Measurements from ENCODE around the gene PTH1R.

Gene PTH1R

DNA sequence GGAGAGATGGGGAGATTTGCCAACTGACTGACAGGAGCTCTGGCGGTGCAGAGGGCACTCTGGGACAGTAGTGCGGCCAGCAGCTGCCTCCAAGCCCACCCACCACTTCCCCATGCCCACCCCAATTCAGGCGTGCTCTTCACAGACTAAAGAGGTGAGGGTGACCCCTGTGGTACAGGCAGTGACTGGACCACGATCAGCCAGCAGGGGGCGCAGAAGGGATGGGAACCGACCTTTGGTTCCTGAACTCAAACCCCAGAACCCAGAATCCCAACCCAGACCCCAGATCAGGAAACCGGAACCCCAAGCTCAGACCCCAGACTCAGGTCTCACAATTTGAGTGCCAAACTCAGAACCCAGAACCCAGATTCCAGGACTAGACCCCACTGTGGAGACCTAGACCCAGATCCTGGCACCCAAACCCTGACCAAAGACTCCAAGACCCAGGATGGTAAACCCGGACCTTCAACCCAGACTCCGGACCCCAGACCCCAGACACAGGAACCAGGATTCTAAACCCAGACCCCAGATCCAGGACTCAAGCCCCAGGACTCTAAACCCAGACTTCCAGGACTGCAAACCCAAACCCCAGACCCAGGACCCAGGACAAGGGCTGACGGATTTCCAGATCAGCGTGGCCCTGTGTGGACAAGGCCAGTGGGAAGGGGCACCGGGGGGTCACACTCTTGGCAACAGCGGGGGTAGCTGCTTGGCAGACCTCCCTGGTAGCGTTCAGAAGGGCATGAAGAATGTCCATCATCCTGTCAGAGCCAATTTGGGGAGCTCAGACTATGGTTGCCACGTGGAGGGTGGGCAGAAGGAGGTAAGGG is 10.6 kb upstream of the PTH1R start:
- peak in 1 of 2 experiments; percentile 57 for DNase-seq (ENCODE audit: low read depth in 1 of 2, low spot score in 1 of 2)
- TF ChIP-seq GABPA (IDR thresholded peaks at IDR 0.05; ENCODE audit: low read depth) = no peak
- TF ChIP-seq, protein P1, sequence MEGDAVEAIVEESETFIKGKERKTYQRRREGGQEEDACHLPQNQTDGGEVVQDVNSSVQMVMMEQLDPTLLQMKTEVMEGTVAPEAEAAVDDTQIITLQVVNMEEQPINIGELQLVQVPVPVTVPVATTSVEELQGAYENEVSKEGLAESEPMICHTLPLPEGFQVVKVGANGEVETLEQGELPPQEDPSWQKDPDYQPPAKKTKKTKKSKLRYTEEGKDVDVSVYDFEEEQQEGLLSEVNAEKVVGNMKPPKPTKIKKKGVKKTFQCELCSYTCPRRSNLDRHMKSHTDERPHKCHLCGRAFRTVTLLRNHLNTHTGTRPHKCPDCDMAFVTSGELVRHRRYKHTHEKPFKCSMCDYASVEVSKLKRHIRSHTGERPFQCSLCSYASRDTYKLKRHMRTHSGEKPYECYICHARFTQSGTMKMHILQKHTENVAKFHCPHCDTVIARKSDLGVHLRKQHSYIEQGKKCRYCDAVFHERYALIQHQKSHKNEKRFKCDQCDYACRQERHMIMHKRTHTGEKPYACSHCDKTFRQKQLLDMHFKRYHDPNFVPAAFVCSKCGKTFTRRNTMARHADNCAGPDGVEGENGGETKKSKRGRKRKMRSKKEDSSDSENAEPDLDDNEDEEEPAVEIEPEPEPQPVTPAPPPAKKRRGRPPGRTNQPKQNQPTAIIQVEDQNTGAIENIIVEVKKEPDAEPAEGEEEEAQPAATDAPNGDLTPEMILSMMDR (IDR thresholded peaks at IDR 0.05; ENCODE audit: insufficient read depth, low read length) = peak; percentile 85
- Histone ChIP-seq H3K27ac (replicated peaks) (no peak overlapping the region), H3K27me3 (ENCODE audit: insufficient read depth, poor library complexity, severe bottlenecking) (no peaks in the 10 kb centered on the region), H3K4me3 (replicated peaks; ENCODE audit: insufficient read depth, low read length) (no peak overlapping the region)

GRCh38 chr3:46867550-46867898 is 10.0 kb upstream of the PTH1R start:
- no peak overlapping the region for H3K27ac ChIP-seq (replicated peaks)
- TF ChIP-seq, protein P1 (IDR thresholded peaks at IDR 0.05; ENCODE audit: insufficient read depth, low read length) = no peak
- TF ChIP-seq REST (IDR thresholded peaks at IDR 0.05; ENCODE audit: insufficient replicate concordance, low read depth) = no peak
- no peak for TF ChIP-seq POLR2AphosphoS5 (IDR thresholded peaks at IDR 0.05; ENCODE audit: low read depth)
- TF ChIP-seq SPI1 (IDR thresholded peaks at IDR 0.05; ENCODE audit: borderline replicate concordance, low read depth) = no peak
- TF ChIP-seq GABPA (IDR thresholded peaks at IDR 0.05; ENCODE audit: low read depth) = no peak
- no peak overlapping the region for H3K4me3 ChIP-seq (replicated peaks; ENCODE audit: insufficient read depth, low read length)
- no peak for DNase-seq (ENCODE audit: low read depth in 1 of 2, low spot score in 1 of 2)
- H3K27me3 ChIP-seq (ENCODE audit: insufficient read depth, poor library complexity, severe bottlenecking) = no peaks in the 10 kb centered on the region

GRCh38 chr3:46868287-46868686 is 9.2 kb upstream of the PTH1R start:
- H3K4me3 ChIP-seq (replicated peaks; ENCODE audit: insufficient read depth, low read length) = no peak overlapping the region
- TF ChIP-seq REST (IDR thresholded peaks at IDR 0.05; ENCODE audit: insufficient replicate concordance, low read depth) = no peak
- TF ChIP-seq POLR2AphosphoS5 (IDR thresholded peaks at IDR 0.05; ENCODE audit: low read depth) = no peak
- TF ChIP-seq GABPA (IDR thresholded peaks at IDR 0.05; ENCODE audit: low read depth) = no peak
- TF ChIP-seq, protein P1 (IDR thresholded peaks at IDR 0.05; ENCODE audit: insufficient read depth, low read length) = no peak
- TF ChIP-seq SPI1 (IDR thresholded peaks at IDR 0.05; ENCODE audit: borderline replicate concordance, low read depth) = no peak
- DNase-seq (ENCODE audit: low read depth in 1 of 2, low spot score in 1 of 2) = no peak
- no peak overlapping the region for H3K27ac ChIP-seq (replicated peaks)
- H3K27me3 ChIP-seq (ENCODE audit: insufficient read depth, poor library complexity, severe bottlenecking) = no peaks in the 10 kb centered on the region

GRCh38 chr3:46868948-46869347 is 8.6 kb upstream of the PTH1R start:
- no peak for DNase-seq (ENCODE audit: low read depth in 1 of 2, low spot score in 1 of 2)
- H3K27me3 ChIP-seq (ENCODE audit: insufficient read depth, poor library complexity, severe bottlenecking) = no peaks in the 10 kb centered on the region
- no peak overlapping the region for H3K4me3 ChIP-seq (replicated peaks; ENCODE audit: insufficient read depth, low read length)
- TF ChIP-seq, protein P1 (IDR thresholded peaks at IDR 0.05; ENCODE audit: insufficient read depth, low read length) = no peak
- TF ChIP-seq POLR2AphosphoS5 (IDR thresholded peaks at IDR 0.05; ENCODE audit: low read depth) = no peak
- TF ChIP-seq GABPA (IDR thresholded peaks at IDR 0.05; ENCODE audit: low read depth) = no peak
- TF ChIP-seq REST (IDR thresholded peaks at IDR 0.05; ENCODE audit: insufficient replicate concordance, low read depth) = no peak
- TF ChIP-seq SPI1 (IDR thresholded peaks at IDR 0.05; ENCODE audit: borderline replicate concordance, low read depth) = no peak
- H3K27ac ChIP-seq (replicated peaks) = no peak overlapping the region
